ENCODE results near the gene BNIP5.

- TF ChIP-seq SUZ12 (IDR thresholded peaks at IDR 0.05; ENCODE audit: extremely low read depth, insufficient read depth, insufficient read length) (no peak), YY1 (IDR thresholded peaks at IDR 0.05; ENCODE audit: insufficient read depth, insufficient read length) (no peak), ZNF274 (IDR thresholded peaks at IDR 0.05; ENCODE audit: low read depth, low read length) (no peak)
These were observed 10.9 kb upstream of the BNIP5 start for GRCh38 chr6:36347621-36348020.
